H9 (cell line): ENCODE results near the gene VGLL2. TPM values are rescaled to one million over a fixed set of nuclear protein-coding genes. Genes with fewer than 3 reads are reported as not detected.

Experiments used
- DNase-seq: peaks from one replicate; pipeline ENCODE4 v3.0.0-alpha.2; 2017
- H2AFZ ChIP-seq: one replicate; pipeline ENCODE4 v1.6.1; 2013; ENCODE audit warnings: mild to moderate bottlenecking, low read length, control low read depth, moderate library complexity
- H2AK5ac ChIP-seq: 2 replicates; pipeline ENCODE4 v1.6.1; 2013; ENCODE audit warnings: low read length, control low read depth, mixed read lengths; ENCODE audit not compliant: insufficient read length
- H2BK120ac ChIP-seq: one replicate; pipeline ENCODE4 v1.6.1; 2013; ENCODE audit warnings: low read depth, mild to moderate bottlenecking, low read length, control low read depth, inconsistent platforms; ENCODE audit not compliant: poor library complexity, severe bottlenecking
- H2BK12ac ChIP-seq: 2 replicates; pipeline ENCODE4 v1.6.1; 2013; ENCODE audit warnings: low read length, control low read depth, mixed read lengths, low read depth; ENCODE audit not compliant: insufficient read length
- H2BK15ac ChIP-seq: 2 replicates; pipeline ENCODE4 v1.6.1; 2013; ENCODE audit warnings: low read depth, low read length, control low read depth
- H2BK20ac ChIP-seq: one replicate; pipeline ENCODE4 v1.6.1; 2013; ENCODE audit warnings: low read depth, mild to moderate bottlenecking, low read length, control low read depth, inconsistent platforms; ENCODE audit not compliant: poor library complexity, severe bottlenecking
- H2BK5ac ChIP-seq: 2 replicates; pipeline ENCODE4 v1.6.1; 2013; ENCODE audit warnings: low read length, control low read depth, mixed read lengths; ENCODE audit not compliant: insufficient read length
- H3K14ac ChIP-seq: 2 replicates; pipeline ENCODE4 v1.6.1; 2013; ENCODE audit warnings: low read length, control low read depth; ENCODE audit not compliant: insufficient read depth
- H3K18ac ChIP-seq: 2 replicates; pipeline ENCODE4 v1.6.1; 2013; ENCODE audit warnings: low read depth, mild to moderate bottlenecking, mixed read lengths, low read length, control low read depth; ENCODE audit not compliant: insufficient read length
- H3K23ac ChIP-seq: 2 replicates; pipeline ENCODE4 v1.6.1; 2013; ENCODE audit warnings: low read length, control low read depth, mixed read lengths, low read depth; ENCODE audit not compliant: insufficient read length
- H3K23me2 ChIP-seq: 2 replicates; pipeline ENCODE4 v1.6.1; 2013; ENCODE audit warnings: low read depth, mild to moderate bottlenecking, mixed read lengths, low read length, control low read depth; ENCODE audit not compliant: insufficient read length, poor library complexity, severe bottlenecking
- H3K27ac ChIP-seq: 2 replicates; pipeline ENCODE4 v1.5.1; 2013; ENCODE audit warnings: low read length, control low read depth, mixed read lengths, low read depth; ENCODE audit not compliant: insufficient read length
- H3K27me3 ChIP-seq: 2 replicates; pipeline ENCODE4 v1.6.1; 2013; ENCODE audit warnings: low read length, control low read depth, inconsistent platforms; ENCODE audit not compliant: insufficient read depth
- H3K4ac ChIP-seq: 2 replicates; pipeline ENCODE4 v1.6.1; 2013; ENCODE audit warnings: low read depth, mild to moderate bottlenecking, control low read depth, inconsistent platforms, low read length, moderate library complexity
- H3K4me1 ChIP-seq: 2 replicates; pipeline ENCODE4 v1.6.1; 2013; ENCODE audit warnings: low read length, control low read depth, inconsistent platforms; ENCODE audit not compliant: insufficient read depth
- H3K4me2 ChIP-seq: 2 replicates; pipeline ENCODE4 v1.6.1; 2013; ENCODE audit warnings: low read length, control low read depth, mixed read lengths; ENCODE audit not compliant: insufficient read length, insufficient read depth
- H3K56ac ChIP-seq: 2 replicates; pipeline ENCODE4 v1.6.1; 2013; ENCODE audit warnings: low read depth, mild to moderate bottlenecking, mixed read lengths, low read length, control low read depth; ENCODE audit not compliant: insufficient read length
- H3K79me1 ChIP-seq: 2 replicates; pipeline ENCODE4 v1.6.1; 2013; ENCODE audit warnings: low read depth, mild to moderate bottlenecking, moderate library complexity, low read length, control low read depth, inconsistent platforms; ENCODE audit not compliant: insufficient read depth, poor library complexity, severe bottlenecking
- H3K79me2 ChIP-seq: 2 replicates; pipeline ENCODE4 v1.6.1; 2013; ENCODE audit warnings: low read length, control low read depth, inconsistent platforms; ENCODE audit not compliant: insufficient read depth
- H3K9ac ChIP-seq: 2 replicates; pipeline ENCODE4 v1.6.1; 2013; ENCODE audit warnings: low read length, control low read depth, mixed read lengths; ENCODE audit not compliant: insufficient read length; ENCODE audit errors: extremely low read depth
- H3K9me3 ChIP-seq: one replicate; pipeline ENCODE4 v1.6.1; 2013; ENCODE audit warnings: low read depth, low read length, inconsistent platforms; ENCODE audit not compliant: control insufficient read depth
- H3T11ph ChIP-seq: one replicate; pipeline ENCODE4 v1.6.1; 2013; ENCODE audit warnings: mild to moderate bottlenecking, low read length, control low read depth, inconsistent platforms
- H4K20me1 ChIP-seq: one replicate; pipeline ENCODE4 v1.6.1; 2013; ENCODE audit not compliant: control insufficient read depth, insufficient read length, insufficient read depth
- H4K5ac ChIP-seq: 2 replicates; pipeline ENCODE4 v1.6.1; 2013; ENCODE audit warnings: low read depth, mild to moderate bottlenecking, mixed read lengths, low read length, control low read depth; ENCODE audit not compliant: insufficient read length
- H4K8ac ChIP-seq: replicated peaks from 2 replicates; pipeline ENCODE4 v1.6.1; 2013; ENCODE audit warnings: low read length, control low read depth, mixed read lengths, low read depth; ENCODE audit not compliant: insufficient read length
- H4K91ac ChIP-seq: 2 replicates; pipeline ENCODE4 v1.6.1; 2013; ENCODE audit warnings: low read depth, mild to moderate bottlenecking, moderate library complexity, mixed read lengths, low read length, control low read depth; ENCODE audit not compliant: insufficient read length
- H3K27ac Mint-ChIP-seq, 3 experiments: 2 replicates in 2 of 3; 3 replicates in 1 of 3; pipeline ENCODE4 v1.8.0; 2020 to 2021; ENCODE audit warnings: mixed read lengths in 3 of 3, mild to moderate bottlenecking in 1 of 3, moderate library complexity in 1 of 3
- H3K27me3 Mint-ChIP-seq: 2 replicates; pipeline ENCODE4 v1.8.0; 2021; ENCODE audit warnings: low read depth, mild to moderate bottlenecking, moderate library complexity, mixed read lengths
- H3K36me3 Mint-ChIP-seq, 3 experiments: 2 replicates in 2 of 3; 3 replicates in 1 of 3; pipeline ENCODE4 v1.8.0; 2020 to 2021; ENCODE audit warnings: low read depth in 3 of 3, mixed read lengths in 3 of 3; ENCODE audit not compliant: insufficient read depth in 1 of 3
- H3K4me1 Mint-ChIP-seq, 2 experiments: 2 replicates each; pipeline ENCODE4 v1.8.0; 2020; ENCODE audit warnings: mixed read lengths in 2 of 2
- H3K4me3 Mint-ChIP-seq, 2 experiments: 2 replicates in 1 of 2; 3 replicates in 1 of 2; pipeline ENCODE4 v1.8.0; 2020 to 2021; ENCODE audit warnings: mild to moderate bottlenecking in 2 of 2, mixed read lengths in 2 of 2, moderate library complexity in 1 of 2
- H3K9me3 Mint-ChIP-seq, 2 experiments: 2 replicates in 1 of 2; 3 replicates in 1 of 2; pipeline ENCODE4 v1.8.0; 2020; ENCODE audit warnings: mild to moderate bottlenecking in 2 of 2, mixed read lengths in 2 of 2, moderate library complexity in 1 of 2
- CTCF ChIP-seq: fragments of 200-600 bp; sonication (generic); conservative IDR thresholded peaks from 3 replicates; pipeline ENCODE4 v1.8.0; 2021; ENCODE audit warnings: antibody characterized with exemption, mild to moderate bottlenecking
- WGBS: extraction: QIAGEN DNeasy Blood & Tissue Kit; methylation state at CpG from one replicate; pipeline ENCODE4 v1.1.7; 2013; ENCODE audit warnings: missing lambda C conversion rate, low lambda C conversion rate, mixed read lengths; ENCODE audit not compliant: insufficient read length; ENCODE audit errors: extremely low coverage; 5-methylcytosine and 5-hydroxymethylcytosine counted together
- total RNA-seq: library from RNA; stranded (reverse); gene quantifications from 2 replicates; pipeline ENCODE4 v1.2.1, GENCODE V29; 2021

VGLL2 gene
- total RNA-seq, 1 experiment from 2014 or later = not detected

- Histone ChIP-seq H3K4me2 (no peak overlapping the region), H4K8ac (no peak overlapping the region), H3K23ac (no peak overlapping the region), H2BK15ac (no peak overlapping the region), H3K9me3 (no peaks in the 10 kb centered on the region), H3K79me1 (no peaks in the 10 kb centered on the region), H2BK12ac (no peak overlapping the region), H3K23me2 (peaks cover 12% of the 10 kb centered on the region), H2BK5ac (no peak overlapping the region), H3K18ac (no peak overlapping the region), H2BK120ac (no peak overlapping the region), H4K5ac (no peak overlapping the region), H2AK5ac (no peak overlapping the region), H3K9ac (no peak overlapping the region), H3K27me3 (peaks cover 44% of the 10 kb centered on the region), H3K4ac (no peak overlapping the region), H3K56ac (no peak overlapping the region), H4K91ac (no peak overlapping the region), H4K20me1 (no peaks in the 10 kb centered on the region), H3K14ac (no peak overlapping the region), H3K27ac (no peak overlapping the region), H3T11ph (no peak overlapping the region), H3K4me1 (no peaks in the 10 kb centered on the region), H2BK20ac (no peak overlapping the region), H2AFZ (no peak overlapping the region), H3K79me2 (no peaks in the 10 kb centered on the region)
- peaks cover 78% of the 10 kb centered on the region for H3K27me3 Mint-ChIP-seq
- no peak for TF ChIP-seq CTCF
- H3K9me3 Mint-ChIP-seq = no peaks in the 10 kb centered on the region; a peak in 1 of 5 replicates
- no CpG with 5 or more reads among the region's 8 CpGs for WGBS
- H3K4me3 Mint-ChIP-seq = no peak overlapping the region
- no peak overlapping the region for H3K27ac Mint-ChIP-seq
- no peaks in the 10 kb centered on the region; a peak in 1 of 7 replicates for H3K36me3 Mint-ChIP-seq
- no peak for DNase-seq
- H3K4me1 Mint-ChIP-seq = peaks cover 16 to 22% of the 10 kb centered on the region in 2 experiments
Measured at GRCh38 chr6:117262799-117263198, 2.6 kb upstream of the VGLL2 start.
